ENCODE results near the gene IMPA2.
"Not testable (repeated sequence)": the region's sequence is repeated elsewhere in the genome, so short reads cannot be mapped to it uniquely, and the experiment has no call there.

Gene IMPA2

GRCh38 chr18:12068316-12068949 lies 87.1 kb downstream of the IMPA2 start:
- DNase-seq, H3K4me3 Mint-ChIP-seq, H3K27ac Mint-ChIP-seq, H3K9me3 Mint-ChIP-seq, H3K4me1 Mint-ChIP-seq: not testable (repeated sequence)
- ATAC-seq, result peak; percentile 61
- H3K27me3 Mint-ChIP-seq, result peaks cover 19% of the 10 kb centered on the region

- ATAC-seq (no peak), DNase-seq (no peak)
- Mint-ChIP-seq H3K4me3 (no peak overlapping the region), H3K4me1 (no peaks in the 10 kb centered on the region), H3K27ac (no peak overlapping the region), H3K9me3 (no peaks in the 10 kb centered on the region), H3K27me3 (peaks cover 23% of the 10 kb centered on the region)
Observed at GRCh38 chr18:12068950-12069320, 87.6 kb downstream of the IMPA2 start.

DNA sequence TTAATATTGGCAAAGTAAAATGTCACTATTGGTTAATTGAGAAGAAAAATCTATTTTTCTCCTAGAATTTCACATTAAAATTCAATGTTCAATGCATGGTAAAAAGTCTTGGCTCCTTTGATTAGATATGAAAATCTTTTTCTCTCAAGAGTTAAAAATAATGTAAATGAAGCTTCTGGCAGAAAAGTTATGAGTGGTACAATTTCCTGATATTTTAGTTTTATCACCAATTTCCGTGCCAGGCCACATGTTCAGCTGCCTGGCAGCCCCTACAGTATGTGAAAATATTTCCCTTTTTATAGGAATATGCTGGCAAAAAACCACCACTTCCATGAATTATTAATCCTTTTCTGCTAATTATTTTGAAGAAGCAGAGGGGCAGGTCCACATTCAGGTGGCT lies 89.8 kb downstream of the IMPA2 start:
- not testable (repeated sequence) for H3K9me3 Mint-ChIP-seq, H3K4me3 Mint-ChIP-seq, H3K4me1 Mint-ChIP-seq, H3K27ac Mint-ChIP-seq, DNase-seq, ATAC-seq
- peaks cover 40% of the 10 kb centered on the region for H3K27me3 Mint-ChIP-seq

GRCh38 chr18:12072996-12073395 lies 91.7 kb downstream of the IMPA2 start:
- H3K27me3 Mint-ChIP-seq, result peaks cover 49% of the 10 kb centered on the region
- H3K4me1 Mint-ChIP-seq, result no peaks in the 10 kb centered on the region
- ATAC-seq, result no peak
- no peaks in the 10 kb centered on the region for H3K9me3 Mint-ChIP-seq
- H3K27ac Mint-ChIP-seq, result no peak overlapping the region
- no peak for DNase-seq
- no peak overlapping the region for H3K4me3 Mint-ChIP-seq

DNA sequence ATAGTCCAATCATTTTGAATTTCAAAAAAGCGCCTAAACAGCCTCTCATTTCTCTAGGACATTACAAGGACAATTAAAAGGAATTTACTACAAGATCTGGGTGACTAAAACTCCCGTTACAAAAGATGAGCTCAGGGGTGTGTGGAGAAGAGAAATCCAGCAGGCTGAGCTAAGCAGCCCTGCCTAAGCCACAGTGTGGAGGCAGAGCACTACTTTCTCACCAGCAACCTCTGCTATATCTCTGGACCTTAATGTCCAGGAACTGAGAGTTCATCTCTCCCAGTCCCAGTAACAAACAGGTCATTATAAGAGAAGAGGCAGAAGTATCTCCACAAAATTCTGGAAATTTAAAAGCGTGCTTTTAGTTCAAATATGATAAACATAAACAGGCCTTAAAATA lies 93.4 kb downstream of the IMPA2 start:
- H3K4me1 Mint-ChIP-seq, result no peaks in the 10 kb centered on the region
- no peak overlapping the region for H3K27ac Mint-ChIP-seq
- no peaks in the 10 kb centered on the region for H3K9me3 Mint-ChIP-seq
- H3K4me3 Mint-ChIP-seq, result no peak overlapping the region
- peaks cover 42% of the 10 kb centered on the region for H3K27me3 Mint-ChIP-seq
- DNase-seq (no peak), ATAC-seq (no peak)

- Mint-ChIP-seq H3K4me1 (no peaks in the 10 kb centered on the region), H3K4me3 (peak overlapping the region; percentile 44 to 67), H3K27me3 (peaks cover 41% of the 10 kb centered on the region), H3K27ac (no peak overlapping the region), H3K9me3 (no peaks in the 10 kb centered on the region)
- ATAC-seq (peak; percentile 89), DNase-seq (no peak)
Observed at GRCh38 chr18:12076424-12077140, 95.3 kb downstream of the IMPA2 start.

GRCh38 chr18:12077994-12078393 lies 96.7 kb downstream of the IMPA2 start:
- ATAC-seq, DNase-seq, H3K9me3 Mint-ChIP-seq, H3K4me1 Mint-ChIP-seq, H3K27ac Mint-ChIP-seq, H3K4me3 Mint-ChIP-seq: not testable (repeated sequence)
- peaks cover 35% of the 10 kb centered on the region for H3K27me3 Mint-ChIP-seq

- no peak for ATAC-seq
- peaks cover 23% of the 10 kb centered on the region for H3K27me3 Mint-ChIP-seq
- DNase-seq, result no peak
- H3K9me3 Mint-ChIP-seq, result no peaks in the 10 kb centered on the region
- H3K27ac Mint-ChIP-seq, result no peak overlapping the region
- no peaks in the 10 kb centered on the region for H3K4me1 Mint-ChIP-seq
- no peak overlapping the region for H3K4me3 Mint-ChIP-seq
Observed at GRCh38 chr18:12079491-12080237, 98.4 kb downstream of the IMPA2 start.

Measured in stimulated activated naive CD8-positive, alpha-beta T cell treated with anti-CD3 and anti-CD28 coated beads, Interleukin-15, amount 100 ng/mL, for 72 hours (primary cell).